CD8-positive, alpha-beta memory T cell (primary cell): Measurements from ENCODE around the gene LMTK2. TPM values are rescaled to one million over a fixed set of nuclear protein-coding genes. Genes with fewer than 3 reads are reported as not detected.

ENCODE experiments used
- CTCF ChIA-PET: fragments of 350-600 bp; sonication (Branson Sonifier 250); formaldehyde crosslinking; loops from one replicate; lab custom pipeline; 2021; ENCODE audit warnings: antibody characterized with exemption; lab: Charles Lee
- POLR2A ChIA-PET: fragments of 350-600 bp; sonication (Branson Sonifier 250); formaldehyde crosslinking; loops from one replicate; lab custom pipeline; 2021; ENCODE audit warnings: antibody characterized with exemption; lab: Charles Lee
- DNase-seq, 5 donors: peaks; one replicate each; pipeline versions ENCODE4 v3.0.0 to v3.0.0-alpha.2; 2020 to 2022; ENCODE audit warnings: mixed read lengths in 1 of 5
- H3K27ac ChIP-seq: one replicate; pipeline ENCODE4 v1.7.0; 2013; ENCODE audit warnings: low read depth, mild to moderate bottlenecking, low read length, moderate library complexity
- H3K27me3 ChIP-seq: 2 replicates; pipeline ENCODE4 v1.7.0; 2013; ENCODE audit warnings: low read length, mild to moderate bottlenecking; ENCODE audit not compliant: insufficient read depth, poor library complexity, severe bottlenecking
- H3K36me3 ChIP-seq: 2 replicates; pipeline ENCODE4 v1.7.0; 2013; ENCODE audit warnings: mild to moderate bottlenecking, low read length, moderate library complexity; ENCODE audit not compliant: insufficient read depth
- H3K4me1 ChIP-seq: 2 replicates; pipeline ENCODE4 v1.7.0; 2013; ENCODE audit warnings: mild to moderate bottlenecking, low read length, moderate library complexity; ENCODE audit not compliant: insufficient read depth
- H3K4me3 ChIP-seq: 2 replicates; pipeline ENCODE4 v1.7.0; 2013; ENCODE audit warnings: mild to moderate bottlenecking, low read length
- H3K9me3 ChIP-seq: 2 replicates; pipeline ENCODE4 v1.7.0; 2013; ENCODE audit warnings: mild to moderate bottlenecking, low read length
- H3K27ac Mint-ChIP-seq, 8 donors: one replicate each; pipeline ENCODE4 v1.8.0; 2020 to 2021; ENCODE audit warnings: mixed read lengths in 8 of 8, mild to moderate bottlenecking in 6 of 8, inconsistent platforms in 3 of 8, moderate library complexity in 3 of 8
- H3K27me3 Mint-ChIP-seq, 2 donors: one replicate each; pipeline ENCODE4 v1.8.0; 2020 to 2021; ENCODE audit warnings: mixed read lengths in 2 of 2, mild to moderate bottlenecking in 1 of 2, moderate library complexity in 1 of 2
- H3K36me3 Mint-ChIP-seq, 3 donors: one replicate each; pipeline ENCODE4 v1.8.0; 2020 to 2021; ENCODE audit warnings: mixed read lengths in 3 of 3, inconsistent platforms in 1 of 3, mild to moderate bottlenecking in 1 of 3
- H3K4me1 Mint-ChIP-seq, 3 donors: one replicate each; pipeline ENCODE4 v1.8.0; 2020 to 2021; ENCODE audit warnings: mixed read lengths in 3 of 3, inconsistent platforms in 1 of 3, mild to moderate bottlenecking in 1 of 3
- H3K4me3 Mint-ChIP-seq, 7 donors: one replicate each; pipeline ENCODE4 v1.8.0; 2020 to 2021; ENCODE audit warnings: mixed read lengths in 7 of 7, mild to moderate bottlenecking in 6 of 7, moderate library complexity in 4 of 7, inconsistent platforms in 2 of 7
- H3K9me3 Mint-ChIP-seq, 5 donors: one replicate each; pipeline ENCODE4 v1.8.0; 2020 to 2022; ENCODE audit warnings: mixed read lengths in 5 of 5, mild to moderate bottlenecking in 3 of 5, moderate library complexity in 2 of 5, inconsistent platforms in 1 of 5
- polyA plus RNA-seq: library from polyadenylated mRNA; unstranded; fragments of 300-500 nt; fragmentation: Illumina TruSeq; gene quantifications from one replicate; pipeline ENCODE4 v1.2.3, GENCODE V29; 2021
- total RNA-seq, 2 experiments: library from RNA; stranded (reverse); gene quantifications; one replicate each; pipeline ENCODE4 v1.2.3, GENCODE V29; 2021

The LMTK2 gene
- total and polyA plus RNA-seq, 3 experiments from 2014 or later: 4.6 to 17.1 (median 16.0) TPM

GRCh38 chr7:98194186-98194585 lies 87.5 kb downstream of the LMTK2 start:
- H3K4me3 ChIP-seq: no peak overlapping the region
- no peaks in the 10 kb centered on the region for H3K27me3 ChIP-seq
- peaks cover 26% of the 10 kb centered on the region for H3K36me3 ChIP-seq
- peak overlapping the region in 1 of 8 donors; percentile 46 for H3K27ac Mint-ChIP-seq
- H3K36me3 Mint-ChIP-seq: peaks cover 15 to 79% (median 19%) of the 10 kb centered on the region in 3 donors
- H3K4me1 ChIP-seq: no peaks in the 10 kb centered on the region
- peaks cover 0 to 4% (median 0%) of the 10 kb centered on the region in 5 donors for H3K9me3 Mint-ChIP-seq
- H3K9me3 ChIP-seq: no peaks in the 10 kb centered on the region
- H3K4me1 Mint-ChIP-seq: peaks cover 9 to 12% (median 9%) of the 10 kb centered on the region in 3 donors
- H3K4me3 Mint-ChIP-seq: no peak overlapping the region
- H3K27ac ChIP-seq: no peak overlapping the region
- CTCF ChIA-PET: no interaction called here
- DNase-seq: no peak
- POLR2A ChIA-PET: no interaction called here
- H3K27me3 Mint-ChIP-seq: no peaks in the 10 kb centered on the region

DNA sequence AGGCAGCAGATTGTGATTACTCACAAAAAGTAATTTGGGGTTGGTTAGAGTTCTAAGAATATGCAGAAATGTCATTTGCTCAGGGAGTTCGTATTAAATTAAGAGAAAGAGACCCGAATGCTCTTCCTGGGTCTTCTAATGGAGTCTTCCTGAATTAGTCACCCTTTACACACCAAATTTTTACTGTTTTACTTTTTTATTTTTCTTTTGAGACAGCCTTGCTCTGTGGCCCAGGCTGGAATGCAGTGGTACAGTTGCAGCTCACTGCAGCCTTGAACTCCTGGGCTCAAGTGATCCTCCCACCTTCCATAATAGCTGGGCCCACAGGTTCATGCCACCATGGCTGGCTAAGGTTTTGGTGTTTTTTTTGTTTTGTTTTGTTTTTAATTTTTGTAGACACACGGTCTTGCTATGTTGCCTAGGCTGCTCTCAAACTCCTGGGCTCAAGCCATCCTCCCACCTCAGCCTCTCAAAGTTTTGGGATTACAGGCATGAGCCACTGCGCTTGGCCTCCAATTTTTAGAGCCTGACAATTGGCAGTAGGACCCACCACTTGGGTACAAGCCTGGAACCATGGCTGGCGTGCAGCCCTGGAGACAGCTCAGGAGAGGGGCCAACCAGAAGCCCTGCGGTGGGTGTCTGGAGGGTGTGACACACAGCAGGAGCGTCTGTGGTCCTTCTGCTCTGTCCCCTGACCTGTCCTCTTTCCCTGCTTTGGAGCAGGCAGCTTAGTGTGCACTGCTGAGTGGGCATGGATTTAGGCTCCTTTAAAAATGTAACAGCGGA lies 88.2 kb downstream of the LMTK2 start:
- Histone ChIP-seq H3K27me3 (no peaks in the 10 kb centered on the region), H3K9me3 (no peaks in the 10 kb centered on the region), H3K4me1 (no peaks in the 10 kb centered on the region), H3K36me3 (peaks cover 26% of the 10 kb centered on the region), H3K4me3 (no peak overlapping the region), H3K27ac (no peak overlapping the region)
- CTCF ChIA-PET: interaction anchor here (1.1 kb wide), 1 partner anchor 12 kb away, joined by 4 read pairs; no protein-coding TSS in a partner anchor
- POLR2A ChIA-PET: no interaction called here
- H3K9me3 Mint-ChIP-seq: peaks cover 0 to 6% (median 0%) of the 10 kb centered on the region in 5 donors
- no peak overlapping the region for H3K4me3 Mint-ChIP-seq
- H3K36me3 Mint-ChIP-seq: peaks cover 13 to 75% (median 24%) of the 10 kb centered on the region in 3 donors
- no peak for DNase-seq
- peaks cover 4 to 11% (median 6%) of the 10 kb centered on the region in 3 donors for H3K4me1 Mint-ChIP-seq
- H3K27ac Mint-ChIP-seq: no peak overlapping the region
- no peaks in the 10 kb centered on the region for H3K27me3 Mint-ChIP-seq

DNA sequence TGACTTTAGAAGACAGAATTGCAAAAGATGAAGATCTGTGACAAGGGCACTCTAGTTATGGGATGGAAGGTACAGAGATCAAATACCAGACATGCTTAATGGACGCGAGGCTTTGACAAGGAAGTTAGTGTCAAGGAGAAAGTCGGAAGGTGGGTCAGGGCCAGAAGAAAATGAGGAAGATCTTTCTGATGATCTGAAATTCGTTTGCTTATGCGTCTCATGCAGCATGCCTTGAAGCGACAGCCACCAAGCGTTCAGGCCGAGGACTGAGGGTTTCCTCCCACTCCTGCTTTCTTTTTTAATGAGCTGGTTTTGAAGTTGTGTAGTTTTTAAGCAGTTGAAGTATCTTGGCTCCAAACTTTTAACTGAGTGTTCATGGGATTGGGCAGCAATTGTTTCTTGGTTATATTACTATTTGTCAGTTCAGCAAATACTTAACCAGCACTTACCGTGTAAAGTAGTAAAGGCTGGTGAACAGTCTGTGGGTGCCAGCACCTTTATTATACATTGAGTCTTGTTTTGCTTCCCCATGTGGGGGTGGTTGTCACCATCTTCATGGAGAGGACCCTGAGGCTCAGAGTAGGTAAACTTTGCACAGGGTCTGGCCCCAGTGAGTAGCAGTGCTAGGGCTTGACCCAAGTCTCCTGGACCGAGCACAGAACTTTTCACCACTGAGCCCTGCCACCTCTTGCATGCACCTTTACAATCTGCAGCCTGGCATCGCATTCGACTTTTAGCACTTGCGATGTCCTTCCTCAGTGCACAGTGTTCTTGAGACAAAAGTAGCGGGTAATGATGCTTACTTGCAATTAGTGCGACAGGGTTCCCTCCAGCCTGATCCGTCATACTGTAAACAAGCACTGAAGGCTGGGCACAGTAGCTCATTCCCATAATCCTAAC lies 90.3 kb downstream of the LMTK2 start:
- Histone ChIP-seq H3K4me1 (peaks cover 20% of the 10 kb centered on the region), H3K4me3 (no peak overlapping the region), H3K36me3 (peaks cover 23% of the 10 kb centered on the region), H3K9me3 (no peaks in the 10 kb centered on the region), H3K27ac (no peak overlapping the region), H3K27me3 (no peaks in the 10 kb centered on the region)
- POLR2A ChIA-PET: no interaction called here
- Mint-ChIP-seq H3K27ac (peak overlapping the region in 2 of 8 donors; percentile 30 to 89), H3K9me3 (peaks cover 0 to 6% (median 0%) of the 10 kb centered on the region in 5 donors), H3K4me1 (peaks cover 20 to 29% (median 27%) of the 10 kb centered on the region in 3 donors), H3K4me3 (no peak overlapping the region), H3K36me3 (peaks cover 15 to 61% (median 28%) of the 10 kb centered on the region in 3 donors), H3K27me3 (no peaks in the 10 kb centered on the region)
- CTCF ChIA-PET: no interaction called here
- DNase-seq: no peak

- Mint-ChIP-seq H3K27ac (peak overlapping the region in 3 of 8 donors; percentile 4 to 39 (median 10)), H3K4me1 (peaks cover 34 to 50% (median 38%) of the 10 kb centered on the region in 3 donors), H3K27me3 (no peaks in the 10 kb centered on the region), H3K36me3 (peaks cover 15 to 47% (median 28%) of the 10 kb centered on the region in 3 donors), H3K9me3 (peaks cover 0 to 6% (median 0%) of the 10 kb centered on the region in 5 donors), H3K4me3 (peak overlapping the region in 1 of 7 donors; percentile 36)
- CTCF ChIA-PET: no interaction called here
- Histone ChIP-seq H3K4me1 (peaks cover 41% of the 10 kb centered on the region), H3K9me3 (no peaks in the 10 kb centered on the region), H3K36me3 (peaks cover 4% of the 10 kb centered on the region), H3K27ac (no peak overlapping the region), H3K4me3 (no peak overlapping the region), H3K27me3 (no peaks in the 10 kb centered on the region)
- no peak for DNase-seq
- POLR2A ChIA-PET: no interaction called here
Observed at GRCh38 chr7:98199131-98199530, 92.5 kb downstream of the LMTK2 start.

GRCh38 chr7:98200364-98200763 lies 93.7 kb downstream of the LMTK2 start:
- POLR2A ChIA-PET: no interaction called here
- H3K36me3 ChIP-seq: peaks cover 8% of the 10 kb centered on the region
- H3K27me3 ChIP-seq: no peaks in the 10 kb centered on the region
- Mint-ChIP-seq H3K9me3 (peaks cover 0 to 6% (median 0%) of the 10 kb centered on the region in 5 donors), H3K27me3 (no peaks in the 10 kb centered on the region), H3K27ac (peak overlapping the region in 4 of 8 donors; percentile 13 to 56 (median 36)), H3K36me3 (peaks cover 19 to 45% (median 28%) of the 10 kb centered on the region in 3 donors), H3K4me3 (peak overlapping the region in 1 of 7 donors; percentile 43), H3K4me1 (peaks cover 36 to 57% (median 38%) of the 10 kb centered on the region in 3 donors)
- peak in 1 of 5 donors; percentile 33 for DNase-seq
- no peak overlapping the region for H3K4me3 ChIP-seq
- CTCF ChIA-PET: no interaction called here
- H3K27ac ChIP-seq: no peak overlapping the region
- peaks cover 50% of the 10 kb centered on the region for H3K4me1 ChIP-seq
- no peaks in the 10 kb centered on the region for H3K9me3 ChIP-seq

GRCh38 chr7:98202367-98203195 lies 95.9 kb downstream of the LMTK2 start:
- Histone ChIP-seq H3K36me3 (peaks cover 23% of the 10 kb centered on the region), H3K4me3 (peak overlapping the region; percentile 24), H3K9me3 (no peaks in the 10 kb centered on the region), H3K27me3 (no peaks in the 10 kb centered on the region), H3K27ac (no peak overlapping the region), H3K4me1 (peaks cover 50% of the 10 kb centered on the region)
- H3K4me3 Mint-ChIP-seq: peak overlapping the region; percentile 26 to 88 (median 76)
- peak; percentile 17 to 87 (median 68) for DNase-seq
- ChIA-PET POLR2A (interaction anchor here (0.5 to 1.5 kb wide), 6 partner anchors 9 to 699 kb away, joined by 3 to 5 read pairs (median 3); partner anchors contain the start of gene BHLHA15), CTCF (interaction anchor here (1.1 to 2.5 kb wide), 5 partner anchors 9 to 181 kb away, joined by 3 to 13 read pairs (median 6); partner anchors contain the start of gene BHLHA15)
- peak overlapping the region; percentile 29 to 98 (median 80) for H3K27ac Mint-ChIP-seq
- no peaks in the 10 kb centered on the region for H3K27me3 Mint-ChIP-seq
- peaks cover 0 to 6% (median 0%) of the 10 kb centered on the region in 5 donors for H3K9me3 Mint-ChIP-seq
- H3K4me1 Mint-ChIP-seq: peaks cover 36 to 61% (median 38%) of the 10 kb centered on the region in 3 donors
- peaks cover 25 to 48% (median 25%) of the 10 kb centered on the region in 3 donors for H3K36me3 Mint-ChIP-seq
